Activated CD4-positive, alpha-beta T cell treated with anti-CD3 and anti-CD28 coated beads, Interleukin-2, amount 10 ng/mL, durations not matched to agents 24 days and 14 days (primary cell): ENCODE measurements around the gene EEFSEC. TPM values are rescaled to one million over a fixed set of nuclear protein-coding genes. Genes with fewer than 3 reads are reported as not detected.

Experiments
- DNase-seq: peaks from one replicate; pipeline ENCODE4 v3.0.0; 2022
- H3K27ac Mint-ChIP-seq: one replicate; pipeline ENCODE4 v1.8.0; 2022; ENCODE audit warnings: mild to moderate bottlenecking, mixed read lengths
- H3K27me3 Mint-ChIP-seq: one replicate; pipeline ENCODE4 v1.8.0; 2022; ENCODE audit warnings: mixed read lengths
- H3K36me3 Mint-ChIP-seq: one replicate; pipeline ENCODE4 v1.8.0; 2022; ENCODE audit warnings: low read depth, mild to moderate bottlenecking, mixed read lengths
- H3K4me1 Mint-ChIP-seq: one replicate; pipeline ENCODE4 v1.8.0; 2021; ENCODE audit warnings: mixed read lengths
- H3K4me3 Mint-ChIP-seq: one replicate; pipeline ENCODE4 v1.8.0; 2022; ENCODE audit warnings: mild to moderate bottlenecking, moderate library complexity, mixed read lengths
- H3K9me3 Mint-ChIP-seq: one replicate; pipeline ENCODE4 v1.8.0; 2021; ENCODE audit warnings: mixed read lengths
- intact Hi-C: fragments of 100-400 bp; cut with micrococcal nuclease; formaldehyde crosslinking; loops from one replicate; pipeline ENCODE4 v1.15.1; 2023
- total RNA-seq: library from RNA; stranded (reverse); gene quantifications from 2 replicates; pipeline ENCODE4 v1.2.3, GENCODE V29; 2022

EEFSEC gene
- total RNA-seq, 1 donor from 2014 or later, result 21.3 TPM

GRCh38 chr3:128276146-128276435 lies 122.8 kb downstream of the EEFSEC start:
- no peaks in the 10 kb centered on the region for H3K4me1 Mint-ChIP-seq
- no peak for DNase-seq
- H3K27me3 Mint-ChIP-seq, result no peaks in the 10 kb centered on the region
- intact Hi-C loops, result no loop called here
- H3K27ac Mint-ChIP-seq, result no peak overlapping the region
- H3K9me3 Mint-ChIP-seq, result no peaks in the 10 kb centered on the region
- H3K36me3 Mint-ChIP-seq, result no peaks in the 10 kb centered on the region
- H3K4me3 Mint-ChIP-seq, result no peak overlapping the region

GRCh38 chr3:128276577-128277183 lies 123.4 kb downstream of the EEFSEC start:
- intact Hi-C loops, result no loop called here
- DNase-seq, result no peak
- H3K9me3 Mint-ChIP-seq, result no peaks in the 10 kb centered on the region
- H3K4me3 Mint-ChIP-seq, result no peak overlapping the region
- no peaks in the 10 kb centered on the region for H3K27me3 Mint-ChIP-seq
- no peaks in the 10 kb centered on the region for H3K4me1 Mint-ChIP-seq
- no peaks in the 10 kb centered on the region for H3K36me3 Mint-ChIP-seq
- no peak overlapping the region for H3K27ac Mint-ChIP-seq

DNA sequence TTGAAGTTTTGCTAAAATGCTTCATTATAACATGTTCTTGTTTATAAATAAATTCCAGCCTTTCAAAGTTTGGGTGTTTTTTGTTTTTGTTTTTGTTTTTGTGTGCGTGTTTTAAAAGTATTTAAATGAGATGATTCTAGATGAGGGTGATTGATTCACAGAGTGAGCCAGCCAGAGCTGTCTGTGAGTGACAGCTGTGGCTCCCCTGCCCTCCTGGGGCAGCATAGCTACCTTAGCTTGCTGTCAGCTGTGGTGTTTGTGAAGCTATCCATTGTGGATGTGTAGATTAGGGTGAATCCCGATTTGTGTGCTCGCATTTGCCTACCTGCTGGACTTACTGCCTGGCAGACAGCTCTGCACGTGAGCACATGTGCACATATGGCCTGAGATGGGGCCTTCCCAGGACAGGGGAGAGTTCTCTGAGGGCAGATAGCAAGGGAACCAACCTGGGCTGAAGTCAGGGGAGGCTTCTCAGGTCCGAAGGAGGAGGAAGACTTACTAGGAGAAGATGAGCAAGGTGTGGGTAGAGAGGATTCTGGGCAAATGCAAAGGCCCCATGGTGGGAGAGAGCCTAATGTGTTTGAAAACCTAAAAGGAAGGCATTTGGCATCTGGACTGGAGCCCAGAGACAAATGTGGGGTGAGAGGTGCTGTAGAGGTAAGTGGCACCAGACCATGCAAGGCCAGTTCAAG lies 124.2 kb downstream of the EEFSEC start:
- Mint-ChIP-seq H3K4me3 (no peak overlapping the region), H3K27ac (no peak overlapping the region), H3K9me3 (no peaks in the 10 kb centered on the region), H3K36me3 (no peaks in the 10 kb centered on the region), H3K27me3 (no peaks in the 10 kb centered on the region), H3K4me1 (no peaks in the 10 kb centered on the region)
- intact Hi-C loops, result no loop called here
- no peak for DNase-seq

DNA sequence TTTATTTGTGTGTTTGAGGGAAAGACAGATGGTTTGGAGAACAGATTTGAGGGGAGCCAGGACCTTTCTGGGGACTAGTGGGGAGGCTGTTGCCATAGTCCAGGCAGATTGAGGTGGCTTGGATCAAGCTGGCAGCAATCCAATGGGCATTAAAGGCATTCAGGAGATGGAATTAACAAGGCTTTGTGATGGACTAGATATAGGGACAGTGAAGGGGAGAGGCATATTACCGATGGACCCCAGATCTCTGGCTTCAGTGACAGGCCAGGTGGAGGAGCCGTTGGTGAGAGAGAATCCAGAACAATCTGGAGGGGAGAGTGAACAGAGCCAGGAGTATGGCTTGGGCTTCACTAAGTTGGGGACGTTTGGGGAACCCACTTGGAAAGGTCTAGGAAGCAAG lies 124.8 kb downstream of the EEFSEC start:
- no peaks in the 10 kb centered on the region for H3K36me3 Mint-ChIP-seq
- DNase-seq, result no peak
- no peaks in the 10 kb centered on the region for H3K9me3 Mint-ChIP-seq
- no peaks in the 10 kb centered on the region for H3K4me1 Mint-ChIP-seq
- no peaks in the 10 kb centered on the region for H3K27me3 Mint-ChIP-seq
- H3K4me3 Mint-ChIP-seq, result no peak overlapping the region
- intact Hi-C loops, result no loop called here
- no peak overlapping the region for H3K27ac Mint-ChIP-seq

- Mint-ChIP-seq H3K27me3 (no peaks in the 10 kb centered on the region), H3K9me3 (no peaks in the 10 kb centered on the region), H3K36me3 (peaks cover under 1% of the 10 kb centered on the region), H3K4me3 (no peak overlapping the region), H3K4me1 (no peaks in the 10 kb centered on the region), H3K27ac (no peak overlapping the region)
- DNase-seq, result no peak
- intact Hi-C loops, result no loop called here
These were observed 125.7 kb downstream of the EEFSEC start for GRCh38 chr3:128278761-128279600.

DNA sequence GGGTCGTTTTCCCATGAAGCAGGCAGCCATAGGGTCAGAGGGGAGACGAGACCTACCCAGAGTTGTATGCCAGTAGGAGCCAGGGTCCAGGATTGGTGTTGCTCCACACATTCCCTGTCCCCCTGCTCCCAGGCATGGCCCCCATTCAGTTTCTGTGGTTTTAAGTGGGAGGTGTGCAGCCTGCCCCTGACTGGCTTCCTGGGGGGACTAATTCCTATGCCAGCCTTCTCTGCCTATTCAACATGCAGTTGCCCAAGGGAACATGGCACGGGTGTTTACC lies 126.3 kb downstream of the EEFSEC start:
- peaks cover 3% of the 10 kb centered on the region for H3K36me3 Mint-ChIP-seq
- no peaks in the 10 kb centered on the region for H3K27me3 Mint-ChIP-seq
- no peak for DNase-seq
- no peak overlapping the region for H3K27ac Mint-ChIP-seq
- intact Hi-C loops, result no loop called here
- H3K4me3 Mint-ChIP-seq, result no peak overlapping the region
- H3K4me1 Mint-ChIP-seq, result no peaks in the 10 kb centered on the region
- no peaks in the 10 kb centered on the region for H3K9me3 Mint-ChIP-seq

DNA sequence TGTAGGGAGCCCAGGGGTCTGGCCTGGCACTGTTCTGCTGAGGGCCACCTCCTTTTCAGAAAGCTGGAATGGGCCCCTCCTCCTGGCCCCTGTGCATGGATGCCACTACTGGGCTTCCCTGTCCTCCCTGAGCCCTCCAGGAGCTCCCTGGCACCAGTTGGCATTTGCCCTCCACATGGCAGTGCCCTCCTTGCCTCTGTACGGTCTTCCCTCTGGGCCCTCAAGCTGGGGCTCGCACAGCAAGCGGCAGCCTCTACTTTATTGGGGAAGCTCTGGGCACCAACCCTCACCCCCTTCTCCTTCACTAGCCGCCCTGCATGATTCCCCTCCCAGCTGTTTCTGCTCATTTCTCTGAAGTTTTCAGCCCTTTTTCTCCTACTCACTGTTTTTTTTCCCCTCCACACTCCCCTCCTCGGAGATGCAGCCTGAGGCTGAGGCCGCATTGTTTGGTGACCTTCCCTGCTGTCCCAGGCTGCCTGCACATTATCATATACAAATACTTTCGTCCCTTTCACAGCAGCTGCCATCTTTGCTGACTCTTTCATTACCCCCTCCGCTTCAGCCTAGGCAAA lies 127.3 kb downstream of the EEFSEC start:
- Mint-ChIP-seq H3K27me3 (no peaks in the 10 kb centered on the region), H3K27ac (no peak overlapping the region), H3K4me1 (no peaks in the 10 kb centered on the region), H3K4me3 (no peak overlapping the region), H3K9me3 (no peaks in the 10 kb centered on the region), H3K36me3 (peaks cover 3% of the 10 kb centered on the region)
- no peak for DNase-seq
- intact Hi-C loops, result no loop called here

- H3K27ac Mint-ChIP-seq, result no peak overlapping the region
- intact Hi-C loops, result no loop called here
These were observed 127.8 kb downstream of the EEFSEC start for GRCh38 chr3:128281056-128281455.

DNA sequence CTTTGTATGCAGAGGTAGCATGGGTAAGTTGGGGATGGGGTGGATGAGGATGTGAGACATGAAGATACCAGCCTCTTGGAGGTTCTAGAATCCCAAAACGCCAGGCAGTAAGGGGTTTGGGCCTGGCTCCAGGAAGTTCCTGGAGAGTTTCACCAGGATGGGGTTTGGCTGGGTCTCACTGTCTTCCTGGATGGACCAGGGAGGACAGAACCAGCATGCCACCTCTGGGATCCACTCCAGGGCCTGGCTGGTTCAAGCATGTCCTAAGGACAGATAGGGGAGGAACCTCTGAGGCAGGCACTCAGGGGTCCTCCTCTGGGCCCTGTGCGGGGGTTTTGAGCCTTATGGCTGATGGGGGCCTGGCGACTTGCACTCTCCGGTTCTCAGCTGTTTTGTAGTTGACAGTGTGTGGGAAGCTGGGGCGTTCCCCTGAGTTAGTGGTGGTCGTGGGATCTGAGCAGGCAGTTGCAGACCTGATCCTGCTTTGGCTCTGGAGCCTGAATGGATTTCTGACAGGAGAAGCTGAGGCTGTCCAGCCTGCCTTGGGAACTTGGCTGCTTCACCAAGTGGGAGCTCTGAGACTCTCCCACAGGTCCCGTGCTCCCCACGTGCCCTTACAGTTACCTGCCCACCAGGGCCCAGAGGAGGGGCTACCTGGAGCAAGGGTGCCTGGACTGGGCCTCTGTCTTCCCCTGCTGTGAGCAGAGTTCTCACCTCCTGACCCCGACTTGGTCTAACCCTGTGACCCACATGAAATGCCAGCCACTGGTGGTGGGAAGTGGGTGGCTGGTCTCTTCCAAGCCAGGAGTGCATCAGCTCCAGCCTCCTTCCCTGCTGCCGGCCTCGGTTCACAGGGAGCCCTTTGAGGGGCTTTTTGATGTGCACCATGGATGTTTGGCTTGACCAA lies 128.4 kb downstream of the EEFSEC start:
- H3K36me3 Mint-ChIP-seq, result peaks cover 3% of the 10 kb centered on the region
- no peaks in the 10 kb centered on the region for H3K27me3 Mint-ChIP-seq
- no peaks in the 10 kb centered on the region for H3K9me3 Mint-ChIP-seq
- no peak for DNase-seq
- intact Hi-C loops, result no loop called here
- no peaks in the 10 kb centered on the region for H3K4me1 Mint-ChIP-seq
- H3K27ac Mint-ChIP-seq, result no peak overlapping the region
- H3K4me3 Mint-ChIP-seq, result no peak overlapping the region

More at GRCh38 chr3:128281056-128281455, 127.8 kb downstream of the EEFSEC start:
- no peaks in the 10 kb centered on the region for H3K9me3 Mint-ChIP-seq
- H3K4me3 Mint-ChIP-seq, result no peak overlapping the region
- no peak for DNase-seq
- H3K4me1 Mint-ChIP-seq, result no peaks in the 10 kb centered on the region
- no peaks in the 10 kb centered on the region for H3K27me3 Mint-ChIP-seq
- H3K36me3 Mint-ChIP-seq, result peaks cover 3% of the 10 kb centered on the region

DNA sequence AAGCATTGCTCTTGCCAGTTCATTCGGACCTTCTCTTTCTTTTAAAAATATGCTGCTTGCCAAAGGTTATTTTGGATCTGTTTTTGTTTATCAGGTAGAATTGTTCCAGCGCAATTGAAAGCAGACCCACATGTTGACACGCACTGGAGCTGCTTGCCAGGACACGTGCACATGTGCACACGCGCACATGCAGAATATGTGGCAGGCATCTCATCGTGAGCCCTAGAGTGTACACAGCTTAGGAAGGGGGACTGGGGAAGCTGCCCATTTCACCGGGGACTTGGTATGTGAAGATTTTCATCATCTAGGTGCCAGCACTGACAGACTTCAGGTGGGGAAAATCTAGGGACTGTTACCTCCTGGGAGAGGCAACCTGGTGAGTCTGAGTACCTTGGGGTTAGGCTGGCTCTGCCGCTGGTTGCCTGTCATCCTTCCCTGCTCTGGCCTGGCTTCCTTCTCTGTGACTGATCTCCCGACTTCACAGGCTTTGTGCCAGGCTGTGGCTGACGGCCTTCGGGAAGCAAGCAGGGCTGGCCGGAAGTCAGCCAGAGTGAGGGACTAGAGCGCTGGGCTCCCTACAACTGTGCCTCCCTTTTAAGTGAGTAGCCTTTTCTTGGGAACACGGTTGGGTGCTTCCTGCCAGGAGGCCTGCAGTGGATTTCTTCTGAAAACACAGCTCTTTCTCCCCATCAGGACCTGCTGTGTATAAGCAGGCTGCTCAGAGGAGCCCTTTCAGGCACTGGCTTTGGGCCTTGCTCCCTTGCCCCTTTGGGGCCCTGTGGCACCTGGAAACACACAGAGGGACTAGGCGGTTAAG lies 129.3 kb downstream of the EEFSEC start:
- H3K27me3 Mint-ChIP-seq, result no peaks in the 10 kb centered on the region

GRCh38 chr3:128283421-128283820 lies 130.1 kb downstream of the EEFSEC start:
- H3K36me3 Mint-ChIP-seq, result peaks cover 5% of the 10 kb centered on the region
- no peaks in the 10 kb centered on the region for H3K27me3 Mint-ChIP-seq
- no peaks in the 10 kb centered on the region for H3K9me3 Mint-ChIP-seq
- H3K4me3 Mint-ChIP-seq, result no peak overlapping the region
- no peaks in the 10 kb centered on the region for H3K4me1 Mint-ChIP-seq
- DNase-seq, result no peak
- no peak overlapping the region for H3K27ac Mint-ChIP-seq
- intact Hi-C loops, result no loop called here

More for the DNA sequence above, 129.3 kb downstream of the EEFSEC start:
- no peak overlapping the region for H3K4me3 Mint-ChIP-seq
- intact Hi-C loops, result no loop called here
- no peak overlapping the region for H3K27ac Mint-ChIP-seq
- H3K9me3 Mint-ChIP-seq, result no peaks in the 10 kb centered on the region
- H3K4me1 Mint-ChIP-seq, result no peaks in the 10 kb centered on the region
- H3K36me3 Mint-ChIP-seq, result peaks cover 3% of the 10 kb centered on the region
- DNase-seq, result no peak

GRCh38 chr3:128285042-128285966 lies 132.0 kb downstream of the EEFSEC start:
- intact Hi-C loops, result no loop called here
- Mint-ChIP-seq H3K27me3 (no peaks in the 10 kb centered on the region), H3K4me1 (no peaks in the 10 kb centered on the region), H3K9me3 (no peaks in the 10 kb centered on the region), H3K4me3 (no peak overlapping the region), H3K36me3 (peaks cover 11% of the 10 kb centered on the region), H3K27ac (no peak overlapping the region)
- DNase-seq, result no peak
